GM21529 (cell line): Measurements from ENCODE around the gene BNC2.
"Not testable (repeated sequence)": the region's sequence is repeated elsewhere in the genome, so short reads cannot be mapped to it uniquely, and the experiment has no call there.

Experiments
- ATAC-seq: cut with Tn5 transposase; IDR thresholded peaks from one replicate; pipeline ENCODE4 v1.9.1; 2021; ENCODE audit not compliant: unreplicated experiment

Gene BNC2

DNA sequence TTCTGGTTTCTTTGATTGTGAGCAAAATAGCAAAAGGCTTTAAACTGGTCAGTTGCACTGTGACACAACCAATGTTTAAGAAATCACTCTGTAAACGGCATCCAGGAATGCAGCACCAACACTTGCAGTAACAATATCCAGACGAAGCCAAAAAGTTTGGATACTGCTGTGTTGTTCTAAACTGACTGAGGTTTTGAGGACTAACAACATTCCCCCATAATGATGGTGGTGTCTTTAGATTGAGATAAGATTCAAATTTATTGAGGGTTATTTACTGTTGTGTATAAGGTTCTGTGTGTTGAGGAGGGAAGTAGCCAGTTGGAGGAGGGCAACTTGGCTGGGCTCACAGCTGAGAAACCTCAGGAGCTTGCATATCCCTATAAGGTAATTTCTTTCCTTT, 353.6 kb downstream of the BNC2 start:
- no peak for ATAC-seq

- no peak for ATAC-seq
Measured at GRCh38 chr9:16515879-16516301, 354.6 kb downstream of the BNC2 start.

- ATAC-seq = no peak
Measured at GRCh38 chr9:16515207-16515606, 355.3 kb downstream of the BNC2 start.

DNA sequence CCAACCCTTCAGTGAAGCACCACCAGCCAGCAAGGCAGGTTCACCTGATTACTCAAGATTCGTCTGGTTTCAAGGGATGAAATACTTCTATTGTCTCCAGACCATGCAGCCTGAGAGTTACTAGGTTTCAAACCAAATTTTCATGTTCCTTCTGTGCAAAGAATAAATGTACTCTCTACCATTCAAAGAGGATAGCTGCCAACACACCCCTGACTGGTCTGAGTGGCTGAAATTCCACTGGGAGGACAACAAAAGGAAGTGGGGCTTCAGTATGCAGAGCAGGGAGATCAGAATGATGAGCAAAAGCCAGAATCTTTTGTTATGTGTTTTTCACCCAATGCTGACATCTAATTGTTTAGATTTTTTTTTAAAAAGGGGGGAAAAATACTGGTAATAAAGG, 356.3 kb downstream of the BNC2 start:
- no peak for ATAC-seq

- no peak for ATAC-seq
Measured at GRCh38 chr9:16512281-16512680, 358.2 kb downstream of the BNC2 start.

DNA sequence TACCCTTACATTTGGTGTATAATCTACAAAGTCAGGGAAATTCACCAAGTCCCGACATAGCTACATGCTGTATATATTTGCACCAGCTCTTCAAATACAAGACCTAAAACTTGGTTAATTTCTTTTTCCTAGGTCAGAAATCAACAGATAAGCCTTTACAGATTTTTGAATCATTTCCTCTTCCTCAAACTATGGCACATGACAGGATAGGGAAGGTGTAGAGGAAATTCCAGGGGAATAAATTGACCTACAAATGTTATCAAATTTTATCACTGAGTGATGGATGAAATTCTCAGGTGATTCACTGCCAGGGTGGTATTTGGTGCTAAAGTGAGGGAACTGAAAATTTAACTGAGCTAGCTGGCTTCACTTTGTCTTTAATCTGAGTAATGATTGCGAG, 360.0 kb downstream of the BNC2 start:
- no peak for ATAC-seq

- ATAC-seq = no peak
Measured at GRCh38 chr9:16509997-16510396, 360.5 kb downstream of the BNC2 start.

DNA sequence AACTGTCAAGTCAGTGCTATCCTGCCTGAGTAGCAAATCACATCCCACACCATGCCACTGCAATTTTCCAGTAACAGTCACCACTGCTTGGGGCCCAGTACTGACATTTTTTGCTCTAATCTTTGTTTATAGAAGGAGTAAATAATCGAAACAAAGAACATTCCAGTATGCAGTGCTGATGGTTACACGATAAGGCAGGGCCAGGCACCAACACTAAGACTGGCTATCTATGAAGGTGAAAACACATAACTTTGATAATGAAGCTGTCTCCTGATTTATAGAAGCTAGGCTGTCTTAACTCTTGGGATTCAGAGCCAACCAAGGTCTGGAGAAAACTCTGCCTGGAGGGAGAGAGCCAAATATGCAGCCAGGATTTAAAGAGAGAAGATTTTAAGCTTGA, 365.3 kb downstream of the BNC2 start:
- ATAC-seq = no peak

DNA sequence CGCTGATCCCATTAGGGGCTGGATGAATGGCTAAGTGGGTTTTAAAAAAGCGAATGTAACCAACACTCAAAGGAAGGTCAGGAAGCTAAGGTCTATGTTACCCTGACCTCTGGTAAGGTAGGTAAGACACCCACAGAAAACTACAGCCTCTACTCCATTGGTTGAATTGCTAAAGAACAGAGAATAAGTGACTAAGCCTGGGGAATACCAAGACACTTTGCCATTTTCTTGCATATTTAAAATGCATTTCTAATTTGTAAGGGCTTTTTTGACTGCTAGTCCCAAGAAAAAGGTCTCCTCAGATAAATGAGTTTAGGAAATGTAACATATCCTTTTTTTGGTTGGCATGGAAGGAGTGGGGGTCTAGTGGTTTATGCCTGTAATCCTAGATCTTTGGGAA, 368.7 kb downstream of the BNC2 start:
- ATAC-seq = no peak

DNA sequence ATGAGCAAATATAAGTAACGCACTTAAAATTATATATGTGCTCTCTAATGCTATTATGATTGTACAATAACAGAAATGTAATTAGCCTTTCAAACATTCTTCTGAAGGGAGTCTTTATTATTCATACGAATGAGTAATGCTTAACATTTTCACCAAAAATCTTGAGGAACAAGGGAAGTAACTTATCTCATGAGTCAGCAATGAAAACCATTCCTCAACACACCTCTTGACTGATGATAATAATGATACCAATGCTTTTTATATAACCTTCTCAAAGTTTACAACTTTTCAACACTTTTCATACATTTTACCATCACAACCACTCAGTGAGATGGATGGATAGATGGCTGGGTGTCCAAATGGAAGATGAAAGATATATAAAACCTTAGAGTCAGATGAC, 369.3 kb downstream of the BNC2 start:
- no peak for ATAC-seq

DNA sequence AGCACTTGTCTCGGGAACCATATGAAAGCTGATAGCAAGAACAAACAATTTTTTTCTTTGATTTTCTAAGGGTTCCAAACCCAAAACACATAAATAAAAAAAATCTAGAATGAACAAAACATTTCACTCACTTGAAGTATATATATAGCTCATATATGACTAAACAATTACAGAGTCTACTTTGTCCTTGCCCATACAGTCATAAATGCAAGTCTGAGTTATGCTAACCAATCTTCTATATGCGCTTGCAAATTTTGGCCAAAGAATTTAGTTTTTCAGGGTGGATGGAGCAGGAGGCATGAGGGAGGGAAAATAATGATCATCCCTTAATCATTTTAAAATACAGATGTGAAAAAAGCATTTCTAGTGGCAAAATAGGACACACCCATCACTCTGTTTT, 370.1 kb downstream of the BNC2 start:
- ATAC-seq = no peak

DNA sequence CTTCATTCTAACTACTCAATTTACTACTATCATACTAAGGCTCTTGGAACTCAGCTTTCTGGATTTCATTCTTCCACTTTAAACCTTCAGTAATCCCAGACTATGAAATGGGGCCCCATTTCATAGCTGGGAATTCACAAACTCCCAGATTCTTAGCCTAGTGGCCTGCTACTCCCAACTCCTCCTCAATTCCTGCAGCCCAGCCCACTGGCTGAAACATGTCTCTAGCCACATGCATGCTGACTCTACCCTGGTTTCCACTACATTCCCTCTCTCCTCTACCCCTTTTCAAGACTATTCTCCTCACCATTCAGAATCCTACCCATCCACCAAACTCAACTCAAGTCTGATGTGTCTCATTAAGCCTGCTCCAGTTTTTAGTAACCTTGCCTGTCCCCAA, 370.6 kb downstream of the BNC2 start:
- no peak for ATAC-seq

DNA sequence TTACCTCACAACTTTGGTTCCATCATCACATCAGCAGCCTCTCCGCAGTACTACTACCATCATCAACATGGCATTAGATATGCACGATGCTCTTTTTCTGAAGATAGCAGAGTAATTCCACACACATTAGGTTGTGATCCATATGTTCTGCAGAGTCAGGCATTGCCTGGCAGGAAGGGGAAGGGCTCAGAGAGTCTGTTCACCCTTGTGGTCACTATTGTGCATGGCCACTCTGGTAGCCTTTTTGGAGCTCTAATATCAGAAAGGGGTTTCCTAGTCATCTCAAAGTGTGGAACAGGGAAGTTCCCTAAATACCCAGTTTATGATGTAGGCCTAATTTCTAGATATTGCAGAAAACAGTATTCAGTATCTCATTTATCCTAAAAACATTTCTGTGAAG, 373.6 kb downstream of the BNC2 start:
- no peak for ATAC-seq

GRCh38 chr9:16487915-16488314, 382.6 kb downstream of the BNC2 start:
- no peak for ATAC-seq

DNA sequence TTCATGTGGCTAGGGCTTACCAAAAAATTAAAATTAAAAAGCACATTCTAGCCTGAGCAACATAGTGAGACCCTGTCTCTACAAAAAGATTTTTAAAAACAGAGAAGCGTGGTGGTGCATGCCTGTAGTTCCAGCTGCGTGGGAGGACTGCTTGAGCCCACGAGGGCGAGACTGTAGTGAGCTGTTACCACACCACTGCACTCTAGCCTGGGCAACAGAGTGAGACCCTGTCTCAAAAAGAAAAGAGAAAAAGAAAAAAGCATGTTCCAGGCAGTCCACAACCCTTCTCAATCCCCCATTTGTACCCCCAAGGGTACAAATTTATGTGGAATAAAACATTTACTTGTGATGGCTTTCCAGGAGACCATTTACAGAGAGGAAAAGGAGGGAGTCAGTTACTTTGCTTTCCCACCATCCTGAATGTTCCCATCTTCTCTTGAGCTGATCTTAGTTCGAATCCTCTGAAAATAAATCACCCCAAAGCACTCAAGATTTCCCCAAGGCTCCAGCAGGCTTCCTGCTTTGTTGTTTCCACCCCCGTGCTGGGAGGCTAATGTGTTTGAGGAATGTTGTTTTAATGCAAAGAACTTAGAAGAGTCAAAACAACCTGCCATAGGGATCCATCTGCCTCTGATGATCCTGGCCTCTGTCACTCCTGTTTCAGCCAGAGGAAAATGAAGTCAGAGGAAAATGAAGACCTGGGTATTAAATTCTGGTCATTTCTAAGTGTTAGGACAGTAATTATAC, 384.7 kb downstream of the BNC2 start:
- no peak for ATAC-seq

GRCh38 chr9:16485160-16485559, 385.3 kb downstream of the BNC2 start:
- no peak for ATAC-seq

- ATAC-seq = no peak
Measured at GRCh38 chr9:16484744-16485143, 385.7 kb downstream of the BNC2 start.

GRCh38 chr9:16484180-16484579, 386.3 kb downstream of the BNC2 start:
- no peak for ATAC-seq

- no peak for ATAC-seq
Measured at GRCh38 chr9:16482764-16483163, 387.7 kb downstream of the BNC2 start.

- not testable (repeated sequence) for ATAC-seq
Measured at GRCh38 chr9:16480584-16480983, 389.9 kb downstream of the BNC2 start.

- no peak for ATAC-seq
Measured at GRCh38 chr9:16475996-16476395, 394.5 kb downstream of the BNC2 start.

GRCh38 chr9:16475257-16475656, 395.2 kb downstream of the BNC2 start:
- ATAC-seq = no peak

- no peak for ATAC-seq
Measured at GRCh38 chr9:16469184-16469583, 401.3 kb downstream of the BNC2 start.
